ES-I3 (cell line): ENCODE measurements around the gene LAIR2.

Experiments
- H3K36me3 ChIP-seq: 2 replicates; pipeline ENCODE4 v1.6.1; 2013; ENCODE audit warnings: mild to moderate bottlenecking, low read length, control low read depth, moderate library complexity; ENCODE audit not compliant: insufficient read depth
- H3K4me1 ChIP-seq: 2 replicates; pipeline ENCODE4 v1.6.1; 2013; ENCODE audit warnings: mild to moderate bottlenecking, control low read depth, low read length; ENCODE audit not compliant: insufficient read depth
- H3K9ac ChIP-seq: 2 replicates; pipeline ENCODE4 v1.6.1; 2013; ENCODE audit warnings: low read depth, mild to moderate bottlenecking, low read length, moderate library complexity
- H3K9me3 ChIP-seq: 2 replicates; pipeline ENCODE4 v1.6.1; 2013; ENCODE audit warnings: mild to moderate bottlenecking, low read length, moderate library complexity; ENCODE audit not compliant: control insufficient read depth, insufficient read depth

LAIR2 gene

GRCh38 chr19:54525636-54526035 lies 23.0 kb downstream of the LAIR2 start:
- no peak overlapping the region for H3K9ac ChIP-seq
- no peaks in the 10 kb centered on the region for H3K9me3 ChIP-seq
- H3K36me3 ChIP-seq: no peaks in the 10 kb centered on the region
- H3K4me1 ChIP-seq: no peaks in the 10 kb centered on the region

- no peaks in the 10 kb centered on the region for H3K4me1 ChIP-seq
- H3K36me3 ChIP-seq: no peaks in the 10 kb centered on the region
- H3K9me3 ChIP-seq: no peaks in the 10 kb centered on the region
- H3K9ac ChIP-seq: no peak overlapping the region
Measured at GRCh38 chr19:54526972-54527371, 24.3 kb downstream of the LAIR2 start.

DNA sequence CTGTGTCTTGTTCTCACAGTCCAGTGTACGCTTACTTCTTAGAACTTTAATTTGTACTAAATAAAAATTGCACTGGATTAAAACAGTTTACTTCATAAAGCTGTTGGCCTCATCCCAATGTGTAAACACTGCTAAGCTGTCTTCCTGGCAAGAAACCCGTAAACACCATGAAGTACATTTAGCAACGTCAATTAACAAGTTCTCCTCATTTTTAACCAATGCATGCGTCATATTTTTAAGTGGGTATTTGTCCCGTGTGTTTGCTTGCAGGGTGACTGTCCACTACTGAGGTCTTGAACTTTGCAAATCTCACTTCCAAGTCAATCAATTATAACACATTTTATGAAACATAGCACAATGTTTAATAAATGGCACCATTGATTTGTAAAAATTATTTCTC lies 28.2 kb downstream of the LAIR2 start:
- no peaks in the 10 kb centered on the region for H3K4me1 ChIP-seq
- H3K9me3 ChIP-seq: no peaks in the 10 kb centered on the region
- no peak overlapping the region for H3K9ac ChIP-seq
- no peaks in the 10 kb centered on the region for H3K36me3 ChIP-seq

- Histone ChIP-seq H3K9ac (no peak overlapping the region), H3K36me3 (no peaks in the 10 kb centered on the region), H3K9me3 (no peaks in the 10 kb centered on the region), H3K4me1 (no peaks in the 10 kb centered on the region)
Measured at GRCh38 chr19:54532528-54532927, 29.9 kb downstream of the LAIR2 start.

DNA sequence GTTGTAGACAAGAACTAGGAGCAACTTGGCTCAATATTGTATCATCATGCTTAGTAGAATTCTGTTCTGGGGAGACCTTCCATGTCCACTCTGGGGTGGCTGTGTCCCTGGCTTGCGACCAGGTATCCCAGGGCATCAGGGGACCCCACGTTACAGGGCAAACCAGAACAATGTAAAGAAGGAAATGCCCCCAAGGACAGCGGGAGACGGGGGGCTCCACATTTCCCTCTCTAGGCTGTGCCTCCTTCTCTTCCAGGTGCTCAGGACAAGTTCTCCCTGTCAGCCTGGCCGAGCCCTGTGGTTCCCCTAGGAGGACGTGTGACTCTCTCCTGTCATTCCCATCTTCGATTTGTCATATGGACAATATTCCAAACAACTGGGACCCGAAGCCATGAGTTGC lies 30.8 kb downstream of the LAIR2 start:
- H3K9me3 ChIP-seq: no peaks in the 10 kb centered on the region
- H3K36me3 ChIP-seq: no peaks in the 10 kb centered on the region
- no peak overlapping the region for H3K9ac ChIP-seq
- H3K4me1 ChIP-seq: no peaks in the 10 kb centered on the region

DNA sequence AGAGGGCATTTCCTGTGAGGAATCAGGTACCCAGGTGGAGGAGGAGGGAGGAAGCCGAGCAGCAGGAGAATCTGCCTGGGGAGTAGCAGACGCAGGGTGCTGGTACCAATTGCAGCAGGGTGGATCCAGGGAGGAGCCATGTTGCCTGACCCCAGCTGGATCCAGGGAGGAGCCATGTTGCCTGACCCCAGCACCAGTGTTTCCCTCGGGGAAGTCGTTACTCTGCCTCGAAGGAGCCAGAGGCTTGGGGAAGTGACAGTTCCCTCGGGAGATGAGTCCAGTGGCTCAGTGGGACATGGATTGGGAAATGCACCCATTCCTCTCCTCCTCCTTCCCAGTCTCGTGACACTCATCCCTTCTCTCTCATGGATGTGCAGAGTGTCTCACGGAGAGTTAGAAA lies 31.5 kb downstream of the LAIR2 start:
- H3K4me1 ChIP-seq: no peaks in the 10 kb centered on the region
- H3K9ac ChIP-seq: no peak overlapping the region
- no peaks in the 10 kb centered on the region for H3K9me3 ChIP-seq
- no peaks in the 10 kb centered on the region for H3K36me3 ChIP-seq

GRCh38 chr19:54535601-54536000 lies 33.0 kb downstream of the LAIR2 start:
- Histone ChIP-seq H3K9ac (no peak overlapping the region), H3K9me3 (no peaks in the 10 kb centered on the region), H3K4me1 (no peaks in the 10 kb centered on the region), H3K36me3 (no peaks in the 10 kb centered on the region)

DNA sequence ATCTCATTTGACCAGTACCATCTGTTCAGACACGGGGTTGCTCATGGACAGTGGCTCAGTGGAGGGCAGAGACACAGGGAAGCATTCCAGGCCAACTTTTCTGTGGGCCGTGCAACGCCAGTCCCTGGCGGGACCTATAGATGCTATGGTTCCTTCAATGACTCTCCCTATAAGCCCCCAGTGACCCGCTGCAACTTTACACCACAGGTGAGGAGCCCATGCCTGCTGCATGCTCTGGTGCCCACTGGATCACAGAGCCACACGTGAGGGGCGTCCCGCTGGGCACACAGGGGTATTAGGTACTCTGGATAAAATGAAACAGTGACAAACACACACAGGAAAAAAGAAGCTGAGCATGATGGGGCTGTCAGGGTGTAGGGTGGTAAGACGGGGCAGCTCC lies 34.3 kb downstream of the LAIR2 start:
- Histone ChIP-seq H3K4me1 (no peaks in the 10 kb centered on the region), H3K9me3 (no peaks in the 10 kb centered on the region), H3K36me3 (no peaks in the 10 kb centered on the region), H3K9ac (no peak overlapping the region)

DNA sequence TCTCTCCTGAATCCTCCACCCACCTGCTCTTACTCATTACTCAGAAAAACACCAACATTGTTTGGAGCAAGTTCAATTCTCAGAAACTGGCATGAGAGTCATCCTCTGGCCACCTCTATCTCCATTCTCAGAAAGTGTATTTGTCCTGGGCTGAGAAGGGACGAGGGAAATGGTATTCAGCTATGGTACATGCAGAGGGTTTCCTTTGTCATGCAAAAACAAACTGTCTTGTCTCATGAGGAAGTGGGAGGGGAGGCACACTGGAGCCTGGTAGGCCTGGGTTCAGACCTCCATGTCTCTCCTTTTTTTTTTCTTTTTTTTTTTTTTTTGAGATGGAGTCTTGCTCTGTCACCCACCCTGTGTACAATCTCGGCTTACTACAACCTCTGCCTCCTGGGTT lies 39.1 kb downstream of the LAIR2 start:
- no peak overlapping the region for H3K9ac ChIP-seq
- no peaks in the 10 kb centered on the region; the same call in 1 of the 2 replicates for H3K9me3 ChIP-seq
- no peaks in the 10 kb centered on the region for H3K36me3 ChIP-seq
- no peaks in the 10 kb centered on the region for H3K4me1 ChIP-seq

GRCh38 chr19:54548806-54549205 lies 46.2 kb downstream of the LAIR2 start:
- Histone ChIP-seq H3K9ac (no peak overlapping the region), H3K4me1 (no peaks in the 10 kb centered on the region), H3K36me3 (no peaks in the 10 kb centered on the region), H3K9me3 (no peaks in the 10 kb centered on the region)

DNA sequence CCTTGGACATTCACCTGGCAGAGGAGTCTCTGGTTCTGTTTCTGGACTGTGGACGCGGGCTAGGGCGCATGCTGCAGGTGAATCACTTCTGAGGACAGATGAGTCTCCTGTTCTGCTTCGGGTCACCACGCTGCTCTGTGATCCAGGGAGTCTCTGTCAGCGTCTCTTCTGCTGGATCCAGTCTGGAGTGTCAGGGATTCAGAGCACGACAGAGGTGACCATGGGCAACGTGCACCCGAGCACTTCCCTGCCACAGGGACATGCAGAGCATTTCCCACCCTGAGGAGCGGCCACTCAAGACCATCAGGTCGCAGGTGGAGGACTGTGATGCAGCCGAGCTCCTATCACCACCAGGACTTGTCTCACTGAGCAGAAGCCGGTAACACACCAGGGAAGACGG lies 46.6 kb downstream of the LAIR2 start:
- H3K9ac ChIP-seq: no peak overlapping the region
- H3K4me1 ChIP-seq: no peaks in the 10 kb centered on the region
- no peaks in the 10 kb centered on the region for H3K9me3 ChIP-seq
- H3K36me3 ChIP-seq: no peaks in the 10 kb centered on the region

DNA sequence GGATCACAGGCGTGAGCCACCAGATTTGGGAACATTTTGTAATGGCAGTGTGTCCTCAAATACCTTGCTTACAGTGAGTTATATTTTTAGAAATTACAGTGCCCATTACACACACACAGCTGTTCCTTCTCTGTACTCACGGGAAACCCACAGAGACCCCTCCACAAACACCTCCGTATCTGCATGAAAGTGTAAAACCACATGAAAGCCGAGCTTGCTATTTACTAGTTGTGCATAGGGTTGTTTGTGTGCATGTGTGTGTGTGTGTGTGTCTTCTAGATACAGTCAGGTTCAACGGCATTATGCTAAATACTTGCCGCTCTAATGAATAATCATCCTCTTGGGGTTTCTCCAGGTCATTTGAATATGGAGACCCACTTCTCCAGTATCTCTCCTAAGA lies 48.7 kb downstream of the LAIR2 start:
- no peaks in the 10 kb centered on the region for H3K9me3 ChIP-seq
- H3K36me3 ChIP-seq: no peaks in the 10 kb centered on the region
- no peak overlapping the region for H3K9ac ChIP-seq
- no peaks in the 10 kb centered on the region for H3K4me1 ChIP-seq

- Histone ChIP-seq H3K9me3 (no peaks in the 10 kb centered on the region), H3K9ac (no peak overlapping the region), H3K36me3 (no peaks in the 10 kb centered on the region), H3K4me1 (no peaks in the 10 kb centered on the region)
Measured at GRCh38 chr19:54551950-54552912, 49.6 kb downstream of the LAIR2 start.

GRCh38 chr19:54552913-54553310 lies 50.3 kb downstream of the LAIR2 start:
- Histone ChIP-seq H3K9me3 (no peaks in the 10 kb centered on the region), H3K9ac (no peak overlapping the region), H3K36me3 (no peaks in the 10 kb centered on the region), H3K4me1 (no peaks in the 10 kb centered on the region)

- Histone ChIP-seq H3K36me3 (no peaks in the 10 kb centered on the region), H3K4me1 (no peaks in the 10 kb centered on the region), H3K9me3 (no peaks in the 10 kb centered on the region), H3K9ac (no peak overlapping the region)
Measured at GRCh38 chr19:54554006-54554405, 51.4 kb downstream of the LAIR2 start.
